Activated CD8-positive, alpha-beta memory T cell treated with anti-CD3 and anti-CD28 coated beads for 36 hours (primary cell): ENCODE results near the gene USP38. TPM values are rescaled to one million over a fixed set of nuclear protein-coding genes. Genes with fewer than 3 reads are reported as not detected.
"Not testable (repeated sequence)": the region's sequence is repeated elsewhere in the genome, so short reads cannot be mapped to it uniquely, and the experiment has no call there.

Source experiments
- CTCF ChIA-PET: fragments of 350-600 bp; sonication (Branson Sonifier 250); formaldehyde crosslinking; loops from one replicate; lab custom pipeline; 2021; ENCODE audit warnings: antibody characterized with exemption; lab: Charles Lee
- POLR2A ChIA-PET: fragments of 350-600 bp; sonication (Branson Sonifier 250); formaldehyde crosslinking; loops from one replicate; lab custom pipeline; 2021; ENCODE audit warnings: antibody characterized with exemption; lab: Charles Lee
- total RNA-seq, 2 experiments: library from RNA; stranded (reverse); gene quantifications; one replicate each; pipeline ENCODE4 v1.2.3, GENCODE V29; 2021

Gene USP38
- total RNA-seq, 2 experiments from 2014 or later = 25.6 to 26.6 TPM

GRCh38 chr4:143254491-143255226, 69.9 kb downstream of the USP38 start:
- CTCF ChIA-PET = no interaction called here
- POLR2A ChIA-PET = no interaction called here

GRCh38 chr4:143256456-143256855, 71.7 kb downstream of the USP38 start:
- POLR2A ChIA-PET = no interaction called here
- CTCF ChIA-PET = no interaction called here

GRCh38 chr4:143257356-143257755, 72.6 kb downstream of the USP38 start:
- POLR2A ChIA-PET = no interaction called here
- CTCF ChIA-PET = no interaction called here

- POLR2A ChIA-PET = no interaction called here
- CTCF ChIA-PET = interaction anchor here (0.6 kb wide), 1 partner anchor 66 kb away, joined by 3 read pairs; no protein-coding TSS in a partner anchor
Observed at GRCh38 chr4:143260750-143261149, 76.0 kb downstream of the USP38 start.

- ChIA-PET POLR2A (no interaction called here), CTCF (no interaction called here)
Observed at GRCh38 chr4:143262838-143263237, 78.1 kb downstream of the USP38 start.

- CTCF ChIA-PET, POLR2A ChIA-PET: not testable (repeated sequence)
Observed at GRCh38 chr4:143267690-143268089, 83.0 kb downstream of the USP38 start.

- ChIA-PET POLR2A (no interaction called here), CTCF (no interaction called here)
Observed at GRCh38 chr4:143270256-143270838, 85.6 kb downstream of the USP38 start.

Other genes starting within 250 kb of the USP38 start
- gene GAB1, start 152.0 kb downstream of the USP38 start, total RNA-seq = under 1 TPM; 0.29 to 0.34 TPM